CD4-positive, alpha-beta T cell treated with Interleukin-6 for 4 hours (primary cell): ENCODE measurements around the gene APBB1IP.
"Not testable (repeated sequence)": the region's sequence is repeated elsewhere in the genome, so short reads cannot be mapped to it uniquely, and the experiment has no call there.

Experiments
- DNase-seq: peaks from one replicate; pipeline ENCODE4 v3.0.0-alpha.2; 2020; ENCODE audit warnings: mixed read lengths

APBB1IP gene

DNA sequence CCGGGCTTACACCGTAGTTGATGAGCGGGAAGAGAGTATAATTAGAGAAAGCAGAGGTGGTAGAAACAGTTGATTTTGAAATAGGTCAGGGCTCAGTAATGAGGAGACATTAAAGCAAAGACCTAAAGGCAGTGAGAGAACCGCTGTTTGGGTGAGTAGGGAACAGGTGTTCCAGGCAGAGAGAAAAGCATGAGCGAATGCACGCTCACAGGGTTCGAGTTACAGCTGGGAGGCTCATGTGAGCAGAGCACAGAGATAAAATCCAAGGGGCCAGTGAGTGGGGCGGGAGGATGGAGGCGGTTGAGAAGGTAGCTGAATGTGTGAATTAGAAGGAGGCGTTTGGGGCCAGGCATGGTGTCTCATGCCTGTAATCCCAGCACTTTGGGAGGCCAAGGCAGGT, 39.9 kb downstream of the APBB1IP start:
- no peak for DNase-seq

DNA sequence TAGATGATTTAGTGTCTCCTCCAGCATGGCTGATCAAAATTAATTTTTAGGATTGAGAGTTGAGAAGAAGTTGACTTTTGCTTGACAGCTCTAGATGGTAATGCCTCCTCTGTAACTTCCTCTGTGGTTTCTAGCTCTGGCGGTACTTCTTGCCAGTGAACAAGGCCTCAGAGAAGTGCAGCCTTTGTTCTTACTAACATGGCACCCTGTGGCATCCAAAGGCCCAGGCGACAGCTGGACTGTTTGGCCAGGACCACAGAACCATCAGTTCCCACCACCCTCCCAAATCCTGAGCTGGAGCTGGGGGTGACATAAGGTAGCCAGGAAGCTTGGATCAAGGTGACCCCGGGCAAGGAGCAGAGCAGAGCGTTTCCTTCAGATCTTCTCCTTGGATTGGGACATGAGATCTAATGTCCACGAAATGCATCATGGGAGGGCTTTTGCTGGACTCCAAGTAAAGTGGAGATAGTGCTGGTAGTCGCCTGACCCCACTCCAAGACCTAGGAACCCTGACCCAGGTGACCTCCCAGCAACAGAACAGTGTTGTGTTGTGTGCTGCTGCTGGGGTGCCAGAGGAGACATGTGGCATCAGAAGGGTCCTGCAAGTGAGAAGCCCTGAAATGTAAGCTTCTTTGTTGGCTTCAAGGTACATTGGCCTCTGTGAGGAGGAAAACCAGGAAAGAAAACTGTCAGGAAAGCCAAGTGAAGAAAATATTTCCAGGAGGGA, 41.8 kb downstream of the APBB1IP start:
- peak; percentile 57 for DNase-seq

DNA sequence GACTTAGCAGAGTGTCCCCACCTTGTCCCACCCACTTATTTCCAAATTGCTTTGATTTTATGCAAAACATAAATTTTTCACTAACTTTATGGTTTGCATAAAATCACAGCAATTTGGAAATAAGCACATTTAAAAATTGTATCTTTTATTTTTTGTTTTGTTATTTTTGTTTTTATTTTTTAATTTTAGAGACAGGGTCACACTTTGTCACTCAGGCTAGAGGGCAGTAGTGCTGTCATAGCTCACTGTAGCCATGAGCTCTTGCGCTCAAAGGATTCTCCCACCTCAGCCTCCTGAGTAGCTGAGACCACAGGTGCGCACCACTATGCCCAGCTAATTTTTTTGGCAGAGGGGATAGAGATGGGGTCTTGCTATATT, 43.2 kb downstream of the APBB1IP start:
- no peak for DNase-seq

DNA sequence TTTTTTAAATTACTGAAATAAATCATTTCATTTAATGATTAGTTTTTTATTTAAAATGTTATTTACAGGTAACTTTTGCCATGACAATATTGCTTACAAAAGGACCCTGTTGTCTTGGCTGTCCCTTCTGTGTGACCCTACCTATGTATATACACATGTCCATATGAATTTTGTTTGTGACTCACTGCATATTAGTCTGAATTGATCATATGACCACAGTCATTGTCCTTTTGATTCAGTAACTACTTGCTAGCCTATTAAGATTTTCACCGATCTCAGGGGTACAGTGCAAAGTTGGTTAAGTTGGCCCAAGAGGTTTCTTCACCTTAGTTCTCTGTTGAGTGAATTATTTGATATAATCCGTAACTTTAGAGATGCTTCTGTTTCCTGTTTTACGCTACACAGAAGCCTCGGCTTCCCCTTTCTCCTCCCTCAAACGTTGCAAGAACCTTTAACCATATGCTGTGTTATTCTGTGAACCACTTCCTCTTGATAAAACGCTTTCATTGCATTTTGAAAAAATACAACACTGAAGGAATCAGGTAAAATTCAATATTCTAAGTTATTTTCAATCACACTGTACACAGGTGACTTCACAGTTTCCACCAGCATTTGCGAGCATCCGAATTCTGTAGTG, 43.9 kb downstream of the APBB1IP start:
- peak; percentile 67 for DNase-seq

DNA sequence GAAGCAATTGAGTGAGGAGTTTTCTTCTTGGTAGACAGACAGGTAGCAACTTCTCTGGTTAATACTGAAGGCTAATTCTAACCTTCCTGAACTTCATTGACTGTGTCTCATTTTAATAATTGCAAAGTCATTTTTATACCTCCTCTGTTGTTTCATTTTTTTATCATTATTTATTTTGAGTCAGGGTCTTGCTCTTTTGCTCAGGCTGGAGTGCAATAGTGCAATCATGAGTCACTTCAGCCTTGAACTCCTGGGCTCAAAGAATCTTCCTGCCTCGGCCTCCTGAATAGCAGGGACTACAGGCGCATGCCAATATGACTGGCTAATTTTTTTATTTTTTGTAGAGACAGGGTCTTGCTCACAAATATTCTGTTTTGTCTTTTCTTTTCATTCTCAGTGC, 45.4 kb downstream of the APBB1IP start:
- DNase-seq, result no peak

DNA sequence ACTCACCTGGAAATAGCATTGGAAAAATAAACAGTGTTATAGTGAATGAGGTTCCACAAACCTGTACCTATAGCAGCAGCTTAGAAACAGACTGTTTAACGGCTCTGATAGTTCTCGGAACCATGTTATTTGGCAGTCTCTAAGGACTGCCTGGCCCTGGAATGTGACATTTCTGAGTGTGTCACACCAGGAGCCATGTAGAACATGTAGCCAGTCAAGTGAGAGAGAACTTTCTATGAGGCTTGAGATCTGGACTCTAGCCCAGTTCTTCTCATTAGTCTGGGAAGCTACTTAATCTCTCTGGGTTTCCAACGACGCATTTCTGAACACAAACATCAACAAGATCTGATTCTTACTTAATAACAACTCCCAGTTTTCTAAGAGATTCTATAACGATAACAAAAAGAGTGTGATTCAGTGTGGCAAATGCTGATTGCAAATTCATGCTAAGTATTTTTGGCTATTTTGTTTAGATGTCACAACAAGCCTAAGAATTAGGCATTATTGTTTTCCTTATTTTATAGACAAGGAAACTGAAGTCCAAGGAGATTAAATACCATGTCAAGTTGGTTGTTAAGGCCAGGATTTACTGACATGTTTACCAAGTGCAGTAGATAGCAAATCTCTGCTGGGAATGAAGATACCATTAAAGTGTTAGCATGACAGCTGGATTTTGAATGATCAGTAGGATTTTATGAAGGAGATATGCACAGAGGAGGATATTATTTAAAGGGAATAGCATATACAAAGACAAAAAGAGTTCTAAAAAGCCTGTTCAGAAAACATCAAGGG, 47.2 kb downstream of the APBB1IP start:
- DNase-seq, result no peak

DNA sequence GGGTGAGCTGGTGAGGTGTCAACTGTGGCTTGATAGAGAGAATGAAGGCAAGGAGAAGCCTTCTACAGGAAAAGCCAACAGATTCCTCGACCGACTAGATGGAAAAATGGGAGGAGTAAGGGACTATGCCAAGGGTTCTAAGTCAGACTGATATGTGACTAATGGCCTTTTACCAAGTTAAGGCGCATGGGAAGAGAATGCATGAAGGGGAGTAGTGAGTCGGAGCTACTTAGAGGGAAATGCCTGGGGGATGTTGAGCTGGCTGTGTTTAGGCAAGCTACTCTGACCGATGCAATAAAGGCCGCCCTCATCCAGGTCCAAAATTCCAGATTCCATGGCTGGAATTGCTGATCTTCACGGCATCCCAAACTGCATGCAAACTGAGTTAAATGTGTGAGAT, 48.2 kb downstream of the APBB1IP start:
- DNase-seq, result no peak

DNA sequence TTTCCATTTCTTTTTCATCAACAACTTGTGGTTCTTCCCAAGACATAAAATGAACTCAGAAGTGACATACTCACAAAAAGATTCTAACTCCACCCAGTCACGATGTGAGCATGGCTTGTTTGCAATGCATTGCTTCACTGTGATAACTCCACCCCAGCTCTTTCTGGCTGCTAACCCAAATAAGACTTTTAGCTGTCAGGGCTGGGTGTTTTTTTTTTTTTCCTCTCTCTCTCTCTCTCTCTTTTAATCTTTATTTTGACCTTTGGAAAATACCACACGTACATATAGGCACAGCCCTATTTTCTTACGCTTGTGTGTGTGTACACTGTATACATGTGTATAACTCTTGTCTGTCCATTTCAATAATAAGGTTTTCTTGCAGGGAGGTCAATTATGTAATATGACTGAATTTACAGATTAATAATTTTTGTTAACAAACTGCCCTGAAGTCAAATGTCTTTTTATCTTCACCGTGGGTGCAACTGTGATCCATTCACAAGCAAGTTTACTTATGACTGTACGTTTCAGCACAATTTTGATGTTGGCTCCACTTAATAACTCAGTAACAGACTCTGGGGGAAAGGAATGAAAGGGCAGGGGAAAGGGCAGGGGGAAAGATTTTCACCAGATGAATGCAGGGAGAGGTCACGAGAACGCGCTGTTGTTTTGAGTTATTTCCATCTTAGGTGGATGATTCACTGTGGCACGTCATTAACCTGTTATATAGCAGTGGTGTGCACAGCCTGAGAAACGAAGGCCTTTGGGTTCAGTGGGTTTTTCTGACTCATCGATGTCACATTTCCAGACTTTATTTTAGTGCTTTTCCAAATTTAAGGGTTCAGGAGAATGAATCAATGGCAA, 49.1 kb downstream of the APBB1IP start:
- peak; percentile 76 for DNase-seq

DNA sequence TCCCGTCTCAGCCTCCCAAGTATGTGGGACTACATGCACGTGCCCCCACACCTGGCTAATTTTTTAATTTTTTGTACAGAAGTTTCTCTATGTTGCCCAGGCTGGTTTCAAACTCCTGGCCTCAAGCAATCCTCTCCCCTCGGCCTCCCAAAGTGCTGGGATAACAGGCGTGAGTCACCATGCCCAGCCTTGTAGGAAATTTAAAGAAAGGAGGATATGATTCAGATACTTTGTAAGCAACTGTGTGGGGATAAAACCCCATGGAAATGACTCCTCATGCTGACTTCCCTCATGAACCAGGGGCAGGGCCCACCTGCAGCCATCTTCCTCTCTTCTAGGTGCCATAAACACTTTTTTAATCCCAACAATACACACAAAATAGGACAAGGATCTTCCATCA, 50.2 kb downstream of the APBB1IP start:
- no peak for DNase-seq

DNA sequence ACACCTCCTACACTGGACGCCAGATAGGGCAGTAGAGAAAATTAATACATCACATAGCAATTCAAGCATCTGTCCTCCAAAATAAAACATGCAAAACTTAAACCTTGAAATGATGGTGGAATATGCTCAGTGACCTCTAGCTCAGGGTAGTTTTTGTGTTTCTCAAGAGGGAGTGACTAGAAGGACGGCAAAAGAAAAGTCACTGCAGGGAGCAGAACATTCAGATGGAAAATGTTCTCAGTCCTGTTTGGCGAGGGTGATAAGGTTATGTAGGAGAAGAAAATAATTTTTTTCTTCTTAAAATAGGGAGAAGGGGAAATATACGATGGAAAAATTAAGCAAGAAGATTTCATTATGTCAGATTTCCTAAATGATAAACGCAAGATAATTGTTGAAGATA, 50.9 kb downstream of the APBB1IP start:
- DNase-seq, result no peak

DNA sequence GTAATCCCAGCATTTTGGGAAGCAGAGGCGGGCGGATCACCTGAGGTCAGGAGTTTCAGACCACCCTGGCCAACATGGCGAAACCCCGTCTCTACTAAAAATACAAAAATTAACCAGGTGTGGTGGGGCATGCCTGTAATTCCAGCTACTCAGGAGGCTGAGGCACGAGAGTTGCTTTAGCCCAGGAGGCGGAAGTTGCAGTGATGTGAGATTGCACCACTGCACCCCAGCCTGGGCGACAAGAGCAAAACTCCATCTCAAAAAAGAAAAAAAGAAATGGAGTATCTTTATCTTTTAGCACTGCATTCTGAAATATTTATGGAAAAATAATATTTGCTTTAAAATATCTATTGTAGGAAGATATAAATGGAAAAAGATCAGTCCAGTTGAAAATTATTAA, 52.2 kb downstream of the APBB1IP start:
- DNase-seq, result not testable (repeated sequence)

DNA sequence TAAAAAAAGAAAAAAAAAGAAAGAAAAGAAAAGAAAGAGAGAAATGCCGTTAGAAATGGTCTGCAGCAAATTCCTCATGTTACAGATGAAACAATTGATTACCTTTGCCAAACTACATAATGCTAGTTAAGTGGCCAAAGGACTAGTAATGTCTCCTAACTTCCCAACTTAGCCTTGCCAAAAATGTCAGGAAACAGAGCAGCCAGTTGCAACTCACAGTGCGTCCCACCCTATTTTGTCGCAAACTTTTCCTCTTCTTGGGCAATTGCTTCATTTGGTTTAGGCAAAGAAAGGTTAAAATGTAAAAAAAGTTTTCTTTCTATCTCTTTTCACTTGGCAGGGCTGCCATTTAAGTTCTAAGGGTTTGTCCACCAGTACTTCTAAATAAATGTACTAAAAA, 53.1 kb downstream of the APBB1IP start:
- DNase-seq, result no peak

DNA sequence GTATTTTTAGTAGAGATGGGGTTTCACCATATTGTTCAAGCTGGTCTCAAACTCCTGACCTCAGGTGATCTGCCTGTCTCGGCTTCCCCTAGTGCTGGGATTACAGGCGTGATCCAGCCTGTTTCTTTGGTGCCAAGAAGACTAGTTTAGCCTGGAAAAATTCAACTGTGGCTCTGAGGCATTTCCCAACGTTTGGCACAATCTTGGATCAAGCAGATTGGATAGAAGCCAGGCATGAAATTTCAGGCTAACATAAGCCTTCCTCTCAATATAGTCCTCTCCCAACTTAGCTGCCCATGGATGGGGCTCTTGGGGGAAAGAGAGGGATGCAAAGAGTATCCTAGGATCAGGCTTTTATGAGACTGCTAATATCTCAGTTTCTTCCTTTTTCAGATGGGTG, 53.8 kb downstream of the APBB1IP start:
- no peak for DNase-seq

DNA sequence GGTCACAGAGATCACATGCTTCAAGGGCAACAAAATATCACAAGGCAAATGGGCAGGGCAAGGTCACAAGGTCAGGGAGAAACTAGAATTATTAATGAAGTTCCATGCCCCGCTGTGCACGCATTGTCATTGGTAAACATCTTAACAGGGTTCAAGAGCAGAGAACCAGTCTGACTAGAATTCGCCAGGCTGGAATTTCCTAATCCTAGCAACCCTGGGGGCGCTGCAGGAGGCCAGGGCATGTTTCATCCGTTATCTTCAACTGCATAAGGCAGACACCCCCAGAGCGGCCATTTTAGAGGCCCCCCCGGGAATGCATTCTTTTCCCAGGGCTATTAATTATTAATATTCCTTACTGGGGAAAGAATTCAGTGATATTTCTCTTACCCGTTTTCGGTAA, 54.6 kb downstream of the APBB1IP start:
- DNase-seq, result not testable (repeated sequence)

DNA sequence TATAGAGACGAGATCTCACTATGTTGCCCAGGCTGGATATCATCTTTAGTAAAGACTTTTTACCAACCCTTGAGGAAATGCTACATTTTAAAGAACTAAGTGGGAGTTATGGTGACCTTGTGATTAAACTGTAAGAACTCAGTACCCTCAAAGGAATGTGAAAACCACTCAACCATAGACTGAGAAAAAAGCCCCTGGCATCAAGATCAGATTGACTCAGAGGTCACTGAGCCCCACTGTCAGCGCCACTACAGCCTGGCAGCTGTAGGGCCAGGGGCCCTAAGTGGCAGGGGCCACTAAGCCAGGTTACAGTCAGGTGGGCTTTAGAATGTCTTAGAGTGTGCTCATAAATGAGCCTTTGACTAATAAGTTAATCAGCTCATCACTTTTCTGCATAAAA, 55.9 kb downstream of the APBB1IP start:
- DNase-seq, result no peak

DNA sequence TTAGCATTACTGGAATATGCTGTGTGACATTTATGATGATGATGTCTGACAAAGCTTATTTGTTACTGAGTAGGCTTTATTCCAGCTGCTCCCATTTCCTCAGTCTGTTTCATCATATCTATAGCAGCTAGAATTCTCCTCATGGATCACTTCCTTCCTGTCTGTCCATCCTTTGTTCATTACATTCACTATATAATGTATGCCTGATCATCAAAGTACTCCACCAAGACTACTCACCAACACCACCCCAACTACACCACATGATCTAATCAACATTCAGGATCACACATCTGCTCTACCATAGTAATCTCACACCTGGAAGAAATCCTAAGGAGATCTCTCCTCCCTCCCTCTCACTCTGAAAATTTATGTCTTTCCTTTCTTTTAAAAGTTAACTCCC, 61.3 kb downstream of the APBB1IP start:
- DNase-seq, result no peak

DNA sequence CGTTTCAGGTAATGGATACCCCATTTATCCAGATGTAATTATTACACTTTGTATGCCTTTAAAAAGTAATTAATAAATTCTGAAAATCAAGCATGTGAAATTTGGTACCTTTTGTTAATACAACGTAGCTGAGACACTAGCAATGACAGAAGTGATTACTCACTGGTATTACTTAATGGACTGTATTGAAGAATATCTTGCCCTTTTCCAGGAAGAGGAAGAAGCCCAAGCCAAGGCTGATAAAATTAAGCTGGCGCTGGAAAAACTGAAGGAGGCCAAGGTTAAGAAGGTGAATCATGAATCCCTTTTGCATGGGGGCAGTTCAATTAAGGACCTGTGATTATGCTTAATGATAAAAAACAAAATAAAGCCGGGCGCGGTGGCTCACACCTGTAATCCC, 64.8 kb downstream of the APBB1IP start:
- DNase-seq, result no peak

DNA sequence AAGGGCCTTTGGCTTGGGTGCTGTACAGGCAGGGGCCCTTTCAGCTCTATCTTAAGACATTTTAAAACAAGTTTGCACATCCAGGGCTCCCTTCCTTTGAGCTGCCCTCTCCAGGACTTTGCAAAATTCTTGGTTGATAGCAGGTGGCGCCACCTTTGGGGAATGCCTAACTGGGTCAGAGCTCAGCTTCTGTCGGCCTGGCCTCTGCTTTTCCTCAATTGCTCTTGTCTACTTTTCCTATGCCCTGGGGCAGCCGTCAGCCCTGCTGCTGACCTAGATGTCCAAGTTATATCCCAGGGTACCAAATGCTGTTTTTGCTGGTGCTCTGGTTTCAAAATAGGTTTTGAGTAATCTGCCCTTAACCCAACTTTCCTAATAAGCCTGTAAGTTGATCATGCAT, 65.8 kb downstream of the APBB1IP start:
- DNase-seq, result peak; percentile 63

DNA sequence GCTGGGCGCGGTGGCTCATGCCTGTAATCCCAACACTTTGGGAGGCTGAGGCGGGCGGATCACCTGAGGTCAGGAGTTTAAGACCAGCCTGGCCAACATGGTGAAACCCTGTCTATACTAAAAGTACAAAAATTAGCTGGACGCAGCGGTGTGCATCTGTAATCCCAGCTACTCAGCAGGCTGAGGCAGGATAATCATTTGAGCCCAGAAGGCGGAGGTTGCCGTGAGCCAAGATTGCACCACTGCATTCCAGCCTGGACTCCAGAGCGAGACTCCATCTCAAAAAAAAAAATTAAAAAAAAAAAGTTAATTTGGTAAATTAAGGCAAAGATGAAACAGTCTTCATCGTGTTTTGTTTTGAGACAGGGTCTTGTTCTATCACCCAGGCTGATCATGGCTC, 66.3 kb downstream of the APBB1IP start:
- not testable (repeated sequence) for DNase-seq

DNA sequence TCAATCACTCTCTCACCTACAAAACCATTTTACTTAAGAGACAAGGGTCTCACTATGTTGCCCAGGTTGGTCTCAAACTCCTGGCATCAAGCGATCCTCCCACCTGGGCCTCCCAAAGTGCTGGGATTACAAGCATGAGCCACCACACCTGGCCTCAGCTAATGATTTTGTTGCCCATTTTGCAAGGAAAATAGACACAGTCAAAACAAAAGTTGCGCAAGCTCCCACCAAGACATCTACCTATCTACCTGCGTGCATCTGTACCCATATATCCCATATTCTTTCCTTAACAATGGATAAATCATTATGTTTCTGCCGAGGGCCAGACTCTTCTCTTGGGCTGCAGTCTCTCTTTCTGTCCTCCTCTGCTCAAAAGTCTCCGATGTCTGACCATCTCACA, 67.3 kb downstream of the APBB1IP start:
- DNase-seq, result no peak

DNA sequence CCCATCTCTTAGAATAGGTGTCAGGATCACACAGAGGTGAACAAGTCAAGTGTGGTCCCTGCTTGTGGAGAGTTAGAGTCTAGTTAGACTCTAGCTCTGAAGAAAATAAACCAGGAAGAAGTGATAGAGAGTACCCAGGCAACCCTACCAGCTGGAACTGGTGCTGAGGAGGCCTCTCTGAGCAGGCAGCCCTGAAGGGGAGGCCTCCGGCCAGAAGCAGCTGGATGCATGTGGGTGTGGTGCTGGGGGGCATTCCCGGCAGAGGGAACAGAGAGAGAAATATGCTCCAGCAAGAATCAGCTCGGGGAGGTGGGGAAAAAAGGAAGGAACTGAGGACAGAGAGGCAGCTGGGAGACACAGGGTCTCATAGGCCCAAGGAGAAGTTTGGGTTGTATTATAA, 68.6 kb downstream of the APBB1IP start:
- DNase-seq, result no peak

DNA sequence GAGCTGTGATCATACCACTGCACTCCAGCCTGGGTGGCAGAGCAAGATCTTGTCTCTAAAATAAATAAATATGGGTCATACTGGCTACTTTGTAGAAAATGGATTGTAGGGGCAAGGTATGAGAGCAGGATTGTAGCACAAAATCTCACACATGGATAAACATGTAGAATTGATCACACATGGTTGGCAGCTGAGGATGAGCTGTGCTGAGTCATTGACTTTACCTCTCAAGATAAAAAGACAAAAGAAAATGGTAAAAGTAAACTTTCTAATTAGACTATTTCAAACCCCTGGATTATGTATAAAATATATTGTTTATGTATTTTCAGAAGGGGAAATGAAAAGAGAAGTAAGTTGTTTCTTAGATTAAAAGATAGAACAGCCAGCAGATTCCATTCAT, 69.3 kb downstream of the APBB1IP start:
- DNase-seq, result no peak

DNA sequence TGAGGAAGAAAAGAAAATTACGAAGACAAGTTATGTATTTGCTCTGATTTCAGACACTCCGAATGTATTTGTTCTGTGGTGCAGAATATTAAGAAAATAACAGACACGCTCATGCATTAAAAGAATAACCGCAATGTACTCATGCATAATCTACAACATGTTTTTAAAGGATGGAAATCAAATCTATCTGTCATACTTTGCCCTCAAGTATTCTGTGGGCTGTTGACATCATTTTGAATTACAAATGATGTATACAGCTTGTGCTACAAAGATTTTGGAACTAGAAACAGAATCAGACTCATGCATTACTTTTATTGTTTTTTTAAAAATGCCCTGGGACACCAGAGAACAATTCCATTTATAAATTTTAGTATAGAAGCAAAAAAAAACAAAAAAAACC, 69.9 kb downstream of the APBB1IP start:
- no peak for DNase-seq
